ENCODE measurements around the gene NDST4. TPM values are rescaled to one million over a fixed set of nuclear protein-coding genes. Genes with fewer than 3 reads are reported as not detected.

NDST4 gene
- total RNA-seq, 1 donor from 2014 or later: not detected

DNA sequence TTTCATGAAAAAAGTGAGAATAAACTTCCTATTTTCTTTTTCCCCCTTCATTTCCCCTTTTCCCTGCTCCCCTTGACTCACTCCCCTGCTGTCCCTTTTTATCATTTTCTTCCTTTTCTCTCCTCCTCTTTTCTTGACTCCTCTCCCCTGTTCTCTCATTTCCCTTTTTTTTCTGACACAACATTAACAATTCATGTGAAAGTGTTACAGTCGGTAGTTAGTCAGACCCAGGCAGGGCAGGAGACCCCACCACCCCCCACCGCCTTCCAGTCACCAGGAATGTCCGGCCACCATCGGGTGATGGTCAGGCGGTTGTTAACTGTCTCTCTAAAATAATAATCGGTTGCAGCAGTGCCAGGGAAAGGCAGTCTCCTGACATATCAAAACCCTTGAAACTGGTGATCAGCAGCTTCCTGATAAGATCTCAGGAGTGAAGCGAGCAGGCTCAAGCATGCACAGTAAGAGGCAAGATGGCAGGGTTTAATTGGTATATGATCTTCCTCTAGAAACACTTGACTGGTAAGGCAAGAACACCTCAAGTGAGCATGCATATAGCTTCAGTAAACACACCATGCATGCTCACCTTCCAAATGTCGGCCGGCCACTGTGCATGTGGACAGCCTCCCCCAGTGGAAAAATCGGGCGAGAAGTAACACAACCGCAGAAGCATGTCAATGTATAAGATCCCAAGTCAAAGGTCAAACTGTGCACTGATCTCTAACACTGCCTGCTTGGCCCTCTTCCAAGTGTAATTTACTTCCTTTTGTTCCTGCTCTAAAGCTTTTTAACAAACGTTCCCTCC is 191.4 kb downstream of the NDST4 start:
- H3K4me1 ChIP-seq: no peaks in the 10 kb centered on the region
- no peak overlapping the region for H3K27ac ChIP-seq
- DNase-seq (ENCODE audit: low spot score in 2 of 2): no peak
- intact Hi-C loops (cut with DNase I): no loop called here
- no peaks in the 10 kb centered on the region for H3K36me3 ChIP-seq
- H3K4me3 ChIP-seq: no peak overlapping the region
- no peaks in the 10 kb centered on the region for H3K9me3 ChIP-seq
- no peaks in the 10 kb centered on the region for H3K27me3 ChIP-seq
- TF ChIP-seq CTCF (IDR thresholded peaks at IDR 0.05): no peak

DNA sequence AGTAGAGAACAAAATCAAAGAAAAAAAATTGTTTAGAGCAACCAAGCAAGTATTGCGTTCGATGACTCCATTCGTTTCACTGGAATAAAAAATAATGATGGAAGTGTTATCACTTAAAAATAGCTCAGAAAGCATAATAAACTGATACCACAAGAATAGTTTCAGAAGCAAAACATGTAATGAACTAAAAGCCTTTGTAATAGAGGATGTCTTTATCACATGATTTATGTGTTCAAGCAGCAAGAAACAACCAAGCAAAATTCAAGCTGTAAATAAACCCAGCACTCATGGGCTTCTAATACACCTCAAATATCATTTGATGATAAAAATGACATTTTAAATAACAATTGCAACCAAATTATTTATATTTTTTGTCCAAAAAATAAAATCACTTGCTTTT is 192.2 kb downstream of the NDST4 start:
- Histone ChIP-seq H3K4me1 (no peaks in the 10 kb centered on the region), H3K4me3 (no peak overlapping the region), H3K9me3 (no peaks in the 10 kb centered on the region), H3K27me3 (no peaks in the 10 kb centered on the region), H3K36me3 (no peaks in the 10 kb centered on the region), H3K27ac (no peak overlapping the region)
- TF ChIP-seq CTCF (IDR thresholded peaks at IDR 0.05): no peak
- intact Hi-C loops (cut with DNase I): no loop called here
- no peak for DNase-seq (ENCODE audit: low spot score in 2 of 2)

DNA sequence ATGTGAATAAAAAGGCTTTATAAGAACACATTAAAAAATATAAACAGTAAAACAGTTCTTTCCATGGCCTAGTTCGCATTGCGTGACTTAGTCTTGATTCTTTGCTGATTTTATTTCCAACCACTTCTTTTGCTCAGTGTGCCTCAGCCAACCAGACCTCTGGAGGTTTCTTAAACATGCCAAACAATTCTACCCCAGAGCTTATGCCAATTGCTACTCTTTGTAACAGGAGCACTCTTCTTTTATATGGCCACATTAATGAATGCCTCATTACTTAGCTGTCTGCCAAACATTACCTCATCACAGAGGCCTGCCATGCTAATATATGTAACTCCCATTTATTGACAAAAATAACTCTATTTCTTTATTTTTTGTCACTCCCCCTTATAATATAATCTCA is 202.3 kb downstream of the NDST4 start:
- no peaks in the 10 kb centered on the region for H3K27me3 ChIP-seq
- intact Hi-C loops (cut with DNase I): no loop called here
- TF ChIP-seq CTCF (IDR thresholded peaks at IDR 0.05): no peak

GRCh38 chr4:114907568-114907967 is 205.9 kb downstream of the NDST4 start:
- Histone ChIP-seq H3K4me1 (no peaks in the 10 kb centered on the region), H3K27ac (no peak overlapping the region), H3K9me3 (no peaks in the 10 kb centered on the region), H3K36me3 (no peaks in the 10 kb centered on the region), H3K27me3 (no peaks in the 10 kb centered on the region), H3K4me3 (no peak overlapping the region)
- TF ChIP-seq CTCF (IDR thresholded peaks at IDR 0.05): no peak
- DNase-seq (ENCODE audit: low spot score in 2 of 2): no peak
- intact Hi-C loops (cut with DNase I): no loop called here

More for the DNA sequence above, 202.3 kb downstream of the NDST4 start:
- Histone ChIP-seq H3K4me3 (no peak overlapping the region), H3K36me3 (no peaks in the 10 kb centered on the region), H3K9me3 (no peaks in the 10 kb centered on the region), H3K4me1 (no peaks in the 10 kb centered on the region), H3K27ac (no peak overlapping the region)
- DNase-seq (ENCODE audit: low spot score in 2 of 2): no peak

DNA sequence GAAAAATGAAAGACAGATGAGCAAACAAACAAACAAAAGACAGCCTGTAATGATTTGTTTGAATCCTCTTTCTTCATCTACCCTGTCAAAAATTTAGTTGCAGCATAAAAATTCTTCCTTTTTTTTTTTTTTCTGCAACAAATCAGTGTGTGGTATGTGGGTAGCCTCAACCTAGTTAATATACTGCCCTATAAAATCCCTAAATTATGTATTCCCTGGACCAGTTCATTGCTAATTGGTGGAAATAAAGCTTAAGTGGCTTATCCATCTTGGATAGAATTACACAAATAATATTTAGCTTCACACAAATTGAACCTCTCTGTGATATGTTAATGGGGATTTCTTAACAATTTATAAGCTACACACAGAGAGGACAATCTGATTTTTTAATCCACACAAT is 208.4 kb downstream of the NDST4 start:
- no peak for DNase-seq (ENCODE audit: low spot score in 2 of 2)
- H3K4me3 ChIP-seq: no peak overlapping the region
- H3K27me3 ChIP-seq: no peaks in the 10 kb centered on the region
- no peaks in the 10 kb centered on the region for H3K9me3 ChIP-seq
- intact Hi-C loops (cut with DNase I): no loop called here
- no peak for TF ChIP-seq CTCF (IDR thresholded peaks at IDR 0.05)
- H3K36me3 ChIP-seq: no peaks in the 10 kb centered on the region
- H3K27ac ChIP-seq: no peak overlapping the region
- H3K4me1 ChIP-seq: no peaks in the 10 kb centered on the region

Measured in ascending aorta (tissue), 2 donors.